HG03565 (cell line): ENCODE results near the gene DENND2D.
"Not testable (repeated sequence)": the region's sequence is repeated elsewhere in the genome, so short reads cannot be mapped to it uniquely, and the experiment has no call there.

Experiments
- ATAC-seq: cut with Tn5 transposase; IDR thresholded peaks from one replicate; pipeline ENCODE4 v1.9.1; 2021; ENCODE audit warnings: mild to moderate bottlenecking, moderate library complexity; ENCODE audit not compliant: unreplicated experiment

DENND2D gene

DNA sequence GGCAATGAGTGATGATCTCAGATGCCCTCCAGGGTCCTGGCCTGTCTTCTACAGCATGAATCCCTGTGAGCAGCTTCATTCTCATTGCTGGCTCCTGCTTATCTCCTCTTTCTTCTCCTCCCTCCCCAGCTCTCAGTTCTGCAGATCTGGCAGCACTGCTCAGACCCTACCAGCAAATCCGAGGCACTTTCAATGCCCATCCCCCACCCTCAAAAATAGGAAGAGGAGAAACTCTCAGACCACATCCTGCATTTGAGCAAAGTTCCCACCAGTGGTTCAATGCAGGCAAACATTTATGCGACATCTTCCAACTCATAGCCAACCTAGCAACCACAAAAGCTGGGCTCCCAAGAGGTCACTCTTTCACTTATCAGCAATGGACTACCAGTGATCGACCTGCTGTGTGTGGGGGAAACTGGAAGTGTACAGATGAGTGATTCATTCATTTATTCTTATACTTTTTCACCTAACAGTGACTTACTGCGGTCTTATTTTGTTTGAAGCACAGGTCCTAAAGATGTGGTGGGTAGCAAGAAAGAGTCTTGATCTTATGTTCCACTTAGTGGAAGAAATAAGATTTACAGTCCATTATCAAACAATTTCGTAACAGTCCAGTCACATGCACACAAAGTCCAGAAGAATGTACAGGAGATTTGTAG, 21.3 kb upstream of the DENND2D start:
- peak; percentile 48 for ATAC-seq

DNA sequence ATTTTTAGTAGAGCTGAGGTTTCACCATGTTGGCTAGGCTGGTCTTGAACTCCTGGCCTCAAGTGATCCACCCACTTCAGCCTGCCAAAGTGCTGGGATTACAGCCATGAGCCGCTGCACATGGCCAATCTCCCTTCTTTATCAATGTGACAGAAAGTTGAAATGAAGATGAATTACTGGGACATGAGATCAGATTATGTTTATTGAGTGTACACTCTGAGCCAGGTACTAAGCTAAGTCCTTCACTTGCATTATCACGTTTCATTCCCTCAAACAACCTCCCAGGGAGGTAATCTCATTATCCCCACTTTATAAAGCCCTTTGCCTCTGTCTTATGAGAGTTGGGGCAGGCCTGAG, 20.8 kb upstream of the DENND2D start:
- no peak for ATAC-seq

DNA sequence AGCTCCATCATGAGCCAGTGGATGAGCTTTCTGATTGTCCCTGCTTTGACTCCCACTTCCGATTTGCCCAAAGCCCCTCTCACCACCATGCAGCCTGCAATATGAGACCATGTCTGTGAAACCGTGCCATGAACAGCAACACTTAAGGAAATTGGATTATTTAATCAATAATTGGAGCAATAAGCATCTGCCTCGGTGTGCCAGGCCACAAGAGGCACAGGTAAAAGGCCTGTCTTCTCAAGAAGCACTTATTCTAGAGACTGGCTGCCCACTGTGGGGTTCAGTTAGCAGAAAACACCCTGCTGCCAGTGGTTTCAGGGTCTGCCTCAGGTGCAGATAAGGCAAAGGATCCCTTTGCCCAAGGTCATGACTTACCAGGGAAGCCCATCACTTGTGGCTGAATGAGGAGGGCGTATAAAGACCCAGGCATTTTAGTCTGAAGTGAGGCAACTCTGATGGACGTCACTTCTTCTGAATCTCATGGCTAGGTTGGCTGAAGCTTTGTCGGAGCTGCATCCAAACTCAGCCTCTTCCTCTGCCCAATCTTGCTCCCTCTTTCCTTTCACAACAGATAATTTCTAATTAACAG, 19.9 kb upstream of the DENND2D start:
- ATAC-seq = no peak

DNA sequence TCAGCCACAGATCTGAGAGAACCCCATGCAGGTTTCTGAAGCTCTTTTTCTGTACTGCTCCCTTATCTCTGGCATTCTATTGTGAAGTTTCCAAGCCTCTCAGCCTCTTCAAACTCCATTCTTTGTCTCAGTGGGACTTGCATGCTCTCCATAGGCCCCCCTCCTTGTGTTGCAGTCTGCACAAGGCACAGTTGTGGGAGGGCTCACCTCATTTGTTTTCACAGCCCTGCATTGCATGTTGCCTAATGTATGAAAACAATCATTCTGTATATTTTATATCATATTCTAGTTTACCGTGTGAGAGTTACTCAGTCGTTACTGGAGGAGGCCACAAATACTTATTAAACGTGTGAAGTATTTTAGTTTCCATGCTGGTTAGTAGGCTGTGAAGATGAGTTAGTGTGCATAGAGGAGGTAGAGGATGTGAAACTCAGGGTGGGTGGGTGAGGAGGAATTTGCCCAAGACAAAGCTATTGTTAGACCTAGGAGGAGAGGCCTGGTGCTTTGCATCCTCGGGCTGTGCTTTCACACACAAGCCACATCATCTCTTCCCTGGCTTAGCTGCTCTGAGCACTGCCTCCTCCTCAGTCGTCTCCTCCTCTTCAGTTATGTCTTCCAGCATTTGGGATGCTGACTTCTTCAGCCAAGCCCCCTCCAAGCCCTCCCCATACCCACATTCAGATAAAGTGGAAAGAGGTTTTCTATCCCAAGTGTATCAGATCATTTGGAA, 19.3 kb upstream of the DENND2D start:
- peak; percentile 27 for ATAC-seq

DNA sequence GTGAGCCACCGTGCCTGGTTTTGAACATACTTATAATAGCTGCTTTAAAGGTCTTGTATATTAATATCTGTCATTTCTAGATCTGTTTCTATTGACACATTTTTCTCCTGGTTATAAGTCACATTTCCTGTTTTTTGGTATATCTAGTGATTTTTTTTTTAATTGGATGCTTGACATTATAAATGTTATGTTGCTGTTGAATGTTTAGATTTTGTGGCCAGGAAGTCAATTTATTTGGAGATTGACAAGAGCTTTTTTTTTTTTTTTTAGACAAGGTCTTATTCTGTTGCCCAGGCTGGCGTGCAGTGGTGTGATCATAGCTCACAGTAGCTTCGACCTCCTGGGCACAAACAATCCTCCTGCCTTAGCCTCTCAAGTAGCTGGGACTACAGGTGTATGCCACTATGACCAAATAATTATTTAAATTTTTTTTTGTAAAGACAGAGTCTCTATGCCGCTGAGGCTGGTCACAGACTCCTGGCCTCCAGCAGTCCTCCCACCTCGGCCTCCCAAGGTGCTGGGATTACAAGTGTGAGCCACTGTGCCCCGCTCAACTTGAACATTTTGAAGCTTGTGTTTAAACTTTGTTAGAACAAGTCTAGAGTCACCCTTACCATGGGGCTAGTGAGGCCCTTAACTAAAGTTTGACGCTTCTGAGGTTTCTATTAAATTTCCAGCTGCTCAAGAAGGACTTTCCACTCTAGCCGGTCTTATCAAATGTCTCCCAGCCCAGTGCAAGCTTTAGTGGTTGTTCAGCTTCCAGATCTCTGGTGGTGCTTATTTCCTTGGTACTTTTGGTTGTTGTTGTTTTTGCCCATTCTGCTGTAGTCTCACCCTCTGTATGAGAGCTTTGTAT, 18.5 kb upstream of the DENND2D start:
- no peak for ATAC-seq

DNA sequence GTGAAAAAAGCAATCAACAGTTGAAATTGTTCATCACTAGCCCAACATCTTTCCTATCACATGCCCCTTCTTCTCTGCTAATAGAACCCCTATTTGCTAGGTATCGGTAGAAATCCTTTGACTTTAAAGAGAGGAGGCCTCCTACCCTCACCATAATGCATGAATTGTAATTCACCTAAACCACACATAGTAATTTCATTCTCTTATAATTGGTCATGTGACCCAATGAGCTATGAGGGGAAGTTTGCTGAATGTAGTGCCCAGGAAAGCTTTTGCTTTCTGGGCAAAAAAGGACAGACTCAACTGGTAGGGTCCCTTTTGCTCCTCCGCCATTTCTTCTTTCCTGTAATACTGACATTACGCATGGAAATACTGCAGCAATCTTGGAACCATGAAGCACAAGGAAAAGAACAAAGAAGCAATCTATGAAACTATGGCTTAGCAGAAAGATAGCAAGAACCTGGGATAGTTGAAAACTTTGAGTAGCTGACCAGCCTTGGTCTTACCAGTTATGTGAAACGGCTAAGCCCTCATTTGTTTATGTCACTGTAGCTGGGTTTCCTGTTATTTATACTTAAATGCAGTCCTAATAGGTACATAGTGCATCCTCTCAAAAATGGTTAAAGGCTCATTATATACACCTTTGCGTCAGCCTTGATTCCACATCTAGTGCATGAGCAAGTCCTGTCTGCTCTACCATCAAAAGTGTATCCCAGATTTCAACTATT, 16.9 kb upstream of the DENND2D start:
- no peak for ATAC-seq

DNA sequence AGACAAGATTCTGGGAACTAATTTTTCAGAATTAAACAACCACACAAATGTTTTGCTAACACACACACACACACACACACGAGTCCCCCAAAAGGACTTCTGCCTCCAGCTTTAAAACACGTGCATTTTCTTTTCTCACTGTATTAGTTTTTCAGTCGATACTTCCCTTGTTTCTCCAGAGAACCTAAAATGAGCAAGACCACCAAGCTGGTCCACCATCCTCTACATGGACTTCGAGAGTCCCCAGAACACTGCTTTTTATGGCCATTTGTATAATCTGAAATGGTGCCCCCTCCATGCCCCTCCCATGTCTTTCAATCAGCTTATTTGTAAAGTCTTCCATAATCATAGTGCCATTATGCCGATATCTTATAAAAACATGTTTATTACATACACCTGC, 16.3 kb upstream of the DENND2D start:
- no peak for ATAC-seq

DNA sequence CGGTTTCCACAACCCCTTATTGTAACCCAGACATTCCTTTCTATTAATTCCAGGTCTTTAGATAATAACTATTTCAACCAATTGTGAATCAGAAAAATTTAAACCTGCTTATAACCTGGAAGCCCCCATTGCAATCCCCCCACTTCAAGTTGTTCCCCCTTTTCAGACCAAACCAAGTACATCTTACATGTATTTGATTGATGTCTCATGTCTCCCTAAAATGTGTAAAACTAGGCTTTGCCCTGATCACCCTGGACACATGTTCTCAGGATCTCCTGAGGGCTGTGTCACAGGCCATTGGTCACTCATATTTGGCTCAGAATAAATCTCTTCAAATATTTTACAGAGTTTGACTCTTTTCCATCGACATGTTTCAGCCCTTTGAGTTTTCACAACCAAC, 14.8 kb upstream of the DENND2D start:
- not testable (repeated sequence) for ATAC-seq

DNA sequence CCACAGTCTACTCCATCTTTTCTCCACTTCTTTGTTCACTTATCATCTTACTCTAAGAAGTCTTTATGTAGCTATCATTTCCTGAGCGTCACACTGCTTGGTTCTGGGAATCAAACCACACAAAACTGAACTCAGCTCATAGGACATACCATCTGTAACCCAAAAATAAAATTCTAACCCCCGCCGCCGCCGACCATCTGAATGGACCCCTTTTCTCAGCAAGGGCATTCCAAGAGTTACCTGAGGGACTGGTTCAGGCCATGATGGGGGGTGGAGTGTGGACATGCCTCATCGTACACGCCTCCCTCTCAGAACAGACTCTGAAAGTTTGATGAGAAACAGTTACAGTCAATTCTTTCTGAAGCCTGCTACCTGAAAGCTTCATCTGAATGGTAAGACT, 14.4 kb upstream of the DENND2D start:
- no peak for ATAC-seq

DNA sequence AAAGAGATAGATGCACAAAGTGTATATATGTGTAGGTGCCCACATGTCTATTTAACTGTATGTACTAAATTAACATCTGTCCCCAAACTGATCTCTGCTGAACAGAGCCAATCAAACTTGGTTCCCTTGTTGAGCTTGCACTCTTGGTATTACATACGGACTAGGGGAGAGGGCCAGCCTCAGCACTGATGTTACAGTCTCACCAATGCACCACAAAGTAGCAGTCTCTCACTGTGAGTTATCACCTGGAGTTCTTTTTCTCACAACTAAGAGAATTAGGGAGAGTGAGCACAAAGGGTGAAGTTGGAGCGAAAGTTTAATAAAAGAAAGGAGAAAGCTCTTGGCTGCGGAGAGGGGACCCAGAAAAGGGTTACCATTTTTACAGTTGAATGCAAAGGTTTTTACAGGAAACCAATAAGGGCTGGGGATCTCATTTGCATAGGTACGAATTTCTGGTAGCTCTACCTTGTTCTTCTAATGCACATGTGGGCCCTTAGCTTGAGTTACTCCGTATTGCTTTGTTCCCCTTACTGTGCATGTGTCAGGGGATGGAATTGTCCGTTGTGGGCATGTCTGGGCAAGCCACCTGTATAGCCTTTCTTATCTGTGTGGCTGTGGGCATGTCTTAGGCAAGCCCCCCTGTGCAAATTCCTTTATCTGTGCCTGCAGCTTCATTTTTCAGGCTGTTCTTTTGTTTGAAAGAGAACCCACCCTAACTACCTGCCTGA, 13.8 kb upstream of the DENND2D start:
- no peak for ATAC-seq

DNA sequence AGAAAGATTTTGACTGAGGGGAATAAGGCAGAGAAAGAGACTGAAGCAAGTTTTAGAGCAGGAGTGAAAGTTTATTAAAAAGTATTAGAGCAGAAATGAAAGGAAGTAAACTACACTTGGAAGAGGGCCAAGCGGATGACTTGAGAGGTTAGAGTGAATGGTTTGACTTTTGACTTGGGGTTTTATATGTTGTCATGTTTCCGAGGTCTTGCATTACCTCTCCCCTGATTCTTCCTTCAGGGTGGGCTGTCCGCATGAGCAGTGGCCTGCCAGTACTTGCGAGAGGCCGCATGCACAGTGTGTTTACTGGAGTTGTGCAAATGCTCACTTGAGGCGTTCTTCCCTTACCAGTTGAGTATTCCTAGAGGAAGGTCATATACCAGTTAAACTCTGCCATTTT, 13.0 kb upstream of the DENND2D start:
- no peak for ATAC-seq

DNA sequence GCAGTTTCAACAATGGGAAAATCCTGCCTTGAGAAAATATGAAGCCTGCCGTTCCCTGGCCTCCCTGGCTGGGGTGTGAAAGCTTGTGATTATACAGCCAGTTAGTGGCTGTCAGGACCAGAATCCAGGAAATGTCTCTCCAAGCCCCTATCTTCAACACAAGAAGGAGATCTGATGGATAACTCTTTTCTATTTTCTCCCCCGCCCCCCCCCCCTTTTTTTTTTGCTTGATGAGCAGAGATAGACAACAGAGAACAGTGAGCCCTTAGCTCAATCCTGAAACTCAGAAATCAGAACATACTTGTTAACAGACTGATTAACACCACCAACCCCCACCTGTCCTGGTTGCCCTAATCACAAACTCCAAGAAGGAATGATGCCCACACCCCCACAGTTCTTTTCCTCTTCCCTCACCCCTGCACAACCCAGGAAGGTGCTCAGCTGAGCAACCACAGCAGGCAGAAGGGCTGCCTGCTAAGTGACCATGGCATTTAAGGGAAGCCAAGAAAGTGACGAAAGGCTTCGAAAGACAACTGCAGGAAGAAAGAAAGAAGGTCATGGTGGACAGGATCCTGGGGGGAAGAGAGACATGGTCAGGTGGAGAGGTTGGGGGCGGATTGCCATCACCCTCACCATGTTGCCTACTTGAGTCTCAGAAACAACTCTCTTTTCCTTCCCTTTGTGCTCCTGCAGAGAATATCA, 12.3 kb upstream of the DENND2D start:
- no peak for ATAC-seq

DNA sequence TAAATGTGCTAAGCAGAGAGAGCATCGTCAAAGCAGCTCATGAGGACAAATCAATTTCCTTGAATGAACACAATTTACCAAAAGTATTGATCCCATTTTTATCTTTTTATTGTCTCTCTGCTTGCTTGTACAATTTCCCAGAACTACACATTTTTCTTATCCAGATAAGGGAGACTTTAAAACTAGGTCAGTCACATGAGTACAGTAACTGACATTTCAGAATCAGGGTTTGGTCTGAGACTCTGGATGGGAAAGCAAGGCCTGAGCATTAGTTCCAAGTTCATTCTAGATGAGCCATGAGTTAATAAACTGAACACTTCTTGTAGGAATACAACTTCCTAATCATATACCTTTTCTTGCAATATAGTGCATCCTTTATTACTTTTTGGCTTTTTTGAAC, 11.5 kb upstream of the DENND2D start:
- no peak for ATAC-seq

DNA sequence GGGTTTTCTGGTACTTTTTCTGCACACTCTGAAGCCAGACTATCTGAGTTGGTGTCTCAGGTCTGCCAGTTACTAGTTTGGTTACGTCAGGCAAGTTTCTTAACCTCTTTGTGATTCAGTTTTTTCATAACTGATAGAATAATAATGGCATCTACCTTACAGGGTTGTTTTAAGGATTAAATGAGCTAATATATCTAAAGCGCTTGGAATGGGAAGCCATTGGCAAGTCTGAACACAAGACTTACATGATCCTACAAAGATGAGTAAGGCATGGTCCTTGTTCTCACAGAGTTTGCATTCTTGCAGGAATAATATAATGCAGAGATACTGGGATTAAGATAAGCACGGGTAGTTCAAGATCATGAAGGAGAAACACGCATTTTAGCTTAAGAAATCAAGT, 9.2 kb upstream of the DENND2D start:
- ATAC-seq = no peak

DNA sequence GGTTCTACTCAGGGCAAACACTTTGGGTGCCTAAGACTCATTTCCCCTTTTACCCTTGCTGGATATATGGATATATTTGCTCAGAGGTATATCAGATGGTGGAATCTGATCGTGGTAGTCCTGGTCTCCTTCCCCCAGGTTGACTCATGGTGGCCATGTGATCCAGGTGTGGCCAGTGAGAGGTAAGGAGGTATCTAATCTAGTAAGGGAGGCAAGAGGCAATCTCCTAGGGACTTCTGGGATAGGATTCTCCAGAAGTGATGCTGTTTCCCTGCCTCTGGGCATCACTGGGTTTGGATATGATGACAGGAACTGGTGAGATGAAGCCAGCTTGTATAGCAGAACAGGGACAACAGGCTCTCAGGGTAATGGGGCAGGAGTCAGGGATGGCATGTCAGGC, 8.5 kb upstream of the DENND2D start:
- ATAC-seq = no peak

DNA sequence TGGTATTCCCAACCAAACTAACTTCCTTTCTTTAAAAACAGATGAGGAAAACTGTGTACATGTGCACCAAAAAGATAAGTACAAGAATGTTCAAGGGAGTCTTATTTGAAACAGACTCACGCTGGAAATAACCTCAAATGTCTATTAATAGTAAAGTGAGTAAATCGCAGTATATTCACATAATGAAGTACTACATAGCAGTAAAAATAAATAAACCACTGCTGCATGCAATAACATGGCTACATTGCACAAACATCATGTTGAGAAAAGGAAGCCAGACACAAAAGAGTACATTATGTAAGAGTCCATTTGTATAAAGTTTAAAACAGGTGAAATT, 5.2 kb upstream of the DENND2D start:
- ATAC-seq = no peak

DNA sequence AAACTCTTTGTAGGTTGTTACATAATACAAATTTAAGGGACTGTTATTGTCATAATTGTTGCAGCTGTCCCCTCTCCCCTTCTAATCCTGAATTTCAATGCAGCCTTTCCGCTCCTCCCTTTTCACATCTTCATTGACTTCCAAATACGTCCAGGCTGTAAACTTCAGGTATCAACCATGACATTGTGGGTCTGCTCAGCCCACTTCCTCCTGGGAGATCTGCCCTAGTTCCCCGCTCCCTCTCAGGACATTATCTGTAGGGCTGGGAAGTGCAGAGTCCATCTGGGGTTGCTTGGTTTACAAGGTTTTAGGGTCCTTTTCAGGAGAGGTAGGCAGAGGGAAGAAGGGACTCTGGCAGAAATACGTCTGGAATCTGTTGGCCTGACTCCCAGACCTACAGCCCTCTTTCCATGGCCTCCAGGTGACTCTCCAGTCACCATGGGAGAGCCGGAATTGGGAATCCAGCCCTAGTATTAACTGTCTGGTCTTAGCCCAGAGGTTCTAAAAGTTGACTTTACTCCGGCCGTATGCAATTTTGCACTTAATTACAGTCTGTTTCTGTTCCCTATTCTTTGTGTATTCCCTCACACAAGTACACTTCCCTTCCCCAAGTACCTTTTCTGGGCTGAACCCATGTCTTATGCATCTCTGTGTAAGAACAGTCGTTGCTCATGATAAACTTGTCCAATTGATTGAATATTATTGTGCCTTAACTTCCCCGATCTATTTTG, 4.7 kb upstream of the DENND2D start:
- ATAC-seq = no peak

DNA sequence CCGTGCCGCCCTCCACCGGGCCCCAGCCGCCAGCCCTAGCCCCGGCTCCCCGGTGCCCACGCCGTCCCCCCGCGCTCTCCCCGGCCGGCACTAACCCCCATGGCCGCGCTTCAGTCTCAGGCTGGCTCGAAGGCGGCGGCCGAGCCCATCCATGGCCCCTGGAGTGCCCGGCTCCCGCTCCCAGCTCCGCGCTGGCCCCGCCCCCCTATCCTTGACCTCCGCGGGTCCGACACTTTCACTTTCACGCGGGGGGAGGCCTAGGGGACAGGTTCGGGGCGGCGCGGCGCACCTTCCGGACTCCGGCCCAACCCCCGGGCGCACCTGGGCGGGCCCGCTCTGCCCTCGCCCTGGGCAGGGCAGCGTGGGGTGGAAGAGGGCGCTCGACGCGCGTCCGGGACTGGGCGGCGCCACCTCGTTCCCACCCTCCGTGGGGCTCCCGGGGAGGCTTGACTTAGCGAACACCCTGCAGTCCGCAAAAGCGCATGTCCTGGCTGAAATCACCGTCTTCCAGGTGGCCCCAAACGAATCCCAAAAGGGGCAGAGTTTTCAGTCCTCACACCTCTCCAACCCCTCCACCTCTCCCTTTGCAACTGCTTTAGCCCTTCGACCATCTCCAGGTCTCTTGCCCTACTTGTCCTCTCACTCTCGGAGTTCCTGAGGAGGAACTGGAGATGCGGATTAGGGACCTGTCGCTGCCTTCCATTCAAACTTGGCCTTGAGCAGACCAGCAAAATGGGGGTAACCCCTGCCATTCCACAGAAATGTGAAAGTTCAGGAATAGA, 3.9 kb upstream of the DENND2D start:
- peak; percentile 51 for ATAC-seq
